GM12878 (cell line): ENCODE data around the gene KCNQ1. TPM values are rescaled to one million over a fixed set of nuclear protein-coding genes. Genes with fewer than 3 reads are reported as not detected.

Source experiments
- CUX1 ChIP-seq: IDR thresholded peaks from 2 replicates; pipeline ENCODE4 v1.6.1; 2012; ENCODE audit warnings: improper control_type of control experiment, low read depth, low read length; ENCODE audit not compliant: insufficient replicate concordance
- DPF2 ChIP-seq: fragments of 450-650 bp; IDR thresholded peaks from 2 replicates; pipeline ENCODE4 v1.6.1; 2017; ENCODE audit warnings: mild to moderate bottlenecking
- E4F1 ChIP-seq: fragments of 450-650 bp; IDR thresholded peaks from 2 replicates; pipeline ENCODE4 v1.6.1; 2018; ENCODE audit warnings: borderline replicate concordance, mild to moderate bottlenecking; ENCODE audit not compliant: partially characterized antibody
- GATAD2B ChIP-seq: fragments of 450-650 bp; conservative IDR thresholded peaks from 2 replicates; pipeline ENCODE4 v1.6.1; 2017; ENCODE audit warnings: low read depth, mild to moderate bottlenecking, moderate library complexity
- HCFC1 ChIP-seq: fragments of 150-350 bp; IDR thresholded peaks from 2 replicates; pipeline ENCODE4 v1.6.1; 2014; ENCODE audit warnings: low read length
- KAT2A ChIP-seq: conservative IDR thresholded peaks from 2 replicates; pipeline ENCODE4 v1.6.1; 2011; ENCODE audit warnings: low read depth, low read length; ENCODE audit not compliant: control insufficient read depth
- KDM1A ChIP-seq: fragments of 200-600 bp; sonication (generic); IDR thresholded peaks from 2 replicates; pipeline ENCODE4 v1.6.1; 2016; ENCODE audit warnings: borderline replicate concordance
- MEF2A ChIP-seq: IDR thresholded peaks from 2 replicates; pipeline ENCODE4 v1.6.1; 2011; ENCODE audit warnings: low read depth, mild to moderate bottlenecking, low read length, moderate library complexity; ENCODE audit not compliant: insufficient read depth
- NR2C2 ChIP-seq: IDR thresholded peaks from 2 replicates; pipeline ENCODE4 v1.6.1; 2011; ENCODE audit warnings: borderline replicate concordance, low read depth; ENCODE audit not compliant: control insufficient read depth, insufficient read length
- SMAD1 ChIP-seq: fragments of 450-650 bp; IDR thresholded peaks from 2 replicates; pipeline ENCODE4 v1.6.1; 2018; ENCODE audit warnings: mild to moderate bottlenecking, low read depth; ENCODE audit not compliant: partially characterized antibody
- SMARCA5 ChIP-seq: fragments of 450-650 bp; IDR thresholded peaks from 2 replicates; pipeline ENCODE4 v1.6.1; 2017; ENCODE audit warnings: mild to moderate bottlenecking
- SRF ChIP-seq, 2 experiments: IDR thresholded peaks; 2 replicates each; pipeline ENCODE4 v1.6.1; 2011; ENCODE audit warnings: low read depth in 2 of 2, low read length in 2 of 2, mild to moderate bottlenecking in 1 of 2, moderate library complexity in 1 of 2
- STAT3 ChIP-seq: IDR thresholded peaks from 2 replicates; pipeline ENCODE4 v1.6.1; 2011; ENCODE audit warnings: low read depth, low read length, improper control_type of control experiment
- ZNF24 ChIP-seq: fragments of 450-650 bp; IDR thresholded peaks from 2 replicates; pipeline ENCODE4 v1.6.1; 2017; ENCODE audit warnings: antibody characterized with exemption, mild to moderate bottlenecking
- polyA plus RNA-seq, 11 experiments: library from polyadenylated mRNA; depleted of rRNA in 4 of 11; unstranded in 6 of 11; stranded (reverse) in 5 of 11; fragments of >200 nt; fragmentation: Nextera tagmentation in 4 of 11; fragmentation: Illumina TruSeq in 1 of 11; extraction: Ambion mirVana in 4 of 11; extraction: Trizol in 1 of 11; gene quantifications; 1 replicate in 1 of 11; 2 replicates in 10 of 11; pipeline versions ENCODE4 v1.2.1 to v1.2.3, GENCODE V29; 2011 to 2016; ENCODE audit warnings: inconsistent platforms in 2 of 11, missing spikeins in 2 of 11, low read depth in 1 of 11
- total RNA-seq, 4 experiments: library from RNA; depleted of rRNA in 3 of 4; stranded (reverse); fragments of >200 nt in 3 of 4; fragmentation: Illumina TruSeq in 1 of 4; extraction: Trizol in 1 of 4; gene quantifications; 2 replicates each; pipeline versions ENCODE4 v1.2.1 to v1.2.3, GENCODE V29; 2013 to 2021
- TF ChIP-seq, protein P1 (sequence below): IDR thresholded peaks from 2 replicates; pipeline ENCODE4 v1.6.1; 2011; ENCODE audit warnings: low read depth, mild to moderate bottlenecking, low read length, moderate library complexity, borderline replicate concordance; ENCODE audit errors: extremely low read depth
- TF ChIP-seq, protein P2 (sequence below): fragments of 450-650 bp; formaldehyde crosslinking; IDR thresholded peaks from 2 replicates; pipeline ENCODE4 v1.4.0; 2022; ENCODE audit warnings: mild to moderate bottlenecking, moderate library complexity

Gene KCNQ1
- total and polyA plus RNA-seq, 10 of the 15 experiments (the other 5 are each of a cell fraction or from before 2014, with no cell fraction given) = 0.03 to 0.15 (median 0.12) TPM; not detected in 7

- no peak for TF ChIP-seq KAT2A
- TF ChIP-seq GATAD2B = peak; percentile 76
- TF ChIP-seq DPF2 = peak; percentile 69
- peak; percentile 25; the same call in 1 of the 2 replicates for TF ChIP-seq MEF2A
- TF ChIP-seq ZNF24 = no peak
- TF ChIP-seq, protein P1, sequence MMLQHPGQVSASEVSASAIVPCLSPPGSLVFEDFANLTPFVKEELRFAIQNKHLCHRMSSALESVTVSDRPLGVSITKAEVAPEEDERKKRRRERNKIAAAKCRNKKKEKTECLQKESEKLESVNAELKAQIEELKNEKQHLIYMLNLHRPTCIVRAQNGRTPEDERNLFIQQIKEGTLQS = peak; percentile 53; the same call in 1 of the 2 replicates
- TF ChIP-seq CUX1 = no peak
- TF ChIP-seq HCFC1 = peak; percentile 98
- no peak for TF ChIP-seq NR2C2
- TF ChIP-seq, protein P2, sequence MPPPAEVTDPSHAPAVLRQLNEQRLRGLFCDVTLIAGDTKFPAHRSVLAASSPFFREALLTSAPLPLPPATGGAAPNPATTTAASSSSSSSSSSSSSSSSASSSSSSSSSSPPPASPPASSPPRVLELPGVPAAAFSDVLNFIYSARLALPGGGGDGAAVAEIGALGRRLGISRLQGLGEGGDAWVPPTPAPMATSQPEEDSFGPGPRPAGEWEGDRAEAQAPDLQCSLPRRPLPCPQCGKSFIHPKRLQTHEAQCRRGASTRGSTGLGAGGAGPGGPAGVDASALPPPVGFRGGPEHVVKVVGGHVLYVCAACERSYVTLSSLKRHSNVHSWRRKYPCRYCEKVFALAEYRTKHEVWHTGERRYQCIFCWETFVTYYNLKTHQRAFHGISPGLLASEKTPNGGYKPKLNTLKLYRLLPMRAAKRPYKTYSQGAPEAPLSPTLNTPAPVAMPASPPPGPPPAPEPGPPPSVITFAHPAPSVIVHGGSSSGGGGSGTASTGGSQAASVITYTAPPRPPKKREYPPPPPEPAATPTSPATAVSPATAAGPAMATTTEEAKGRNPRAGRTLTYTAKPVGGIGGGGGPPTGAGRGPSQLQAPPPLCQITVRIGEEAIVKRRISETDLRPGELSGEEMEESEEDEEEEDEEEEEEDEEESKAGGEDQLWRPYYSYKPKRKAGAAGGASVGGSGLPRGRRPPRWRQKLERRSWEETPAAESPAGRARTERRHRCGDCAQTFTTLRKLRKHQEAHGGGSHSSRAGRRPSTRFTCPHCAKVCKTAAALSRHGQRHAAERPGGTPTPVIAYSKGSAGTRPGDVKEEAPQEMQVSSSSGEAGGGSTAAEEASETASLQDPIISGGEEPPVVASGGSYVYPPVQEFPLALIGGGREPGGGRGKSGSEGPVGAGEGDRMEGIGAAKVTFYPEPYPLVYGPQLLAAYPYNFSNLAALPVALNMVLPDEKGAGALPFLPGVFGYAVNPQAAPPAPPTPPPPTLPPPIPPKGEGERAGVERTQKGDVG = no peak
- no peak for TF ChIP-seq STAT3
- TF ChIP-seq KDM1A = no peak
- peak; percentile 52 for TF ChIP-seq SMAD1
- TF ChIP-seq SRF (IDR thresholded peaks at IDR 0.05; ENCODE audit: low read depth in 2 of 2, low read length in 2 of 2) = peak; percentile 91 to 95; a peak in 3 of 4 replicates
- TF ChIP-seq SMARCA5 = peak; percentile 26; the same call in 1 of the 2 replicates
- peak; percentile 88 for TF ChIP-seq E4F1
Observed at GRCh38 chr11:2400069-2400761, 44.6 kb upstream of the KCNQ1 start, which contains the start of gene TSSC4 (continued).
